Measurements from ENCODE around the gene TSHZ2.
A peak's percentile ranks its signal among the peaks of the same experiment; 100 is the strongest.
"Not testable (repeated sequence)": the region's sequence is repeated elsewhere in the genome, so short reads cannot be mapped to it uniquely, and the experiment has no call there.

The TSHZ2 gene

GRCh38 chr20:53513168-53513488 is 541.0 kb downstream of the TSHZ2 start:
- no peak for DNase-seq (ENCODE audit: low read depth)

- peak; percentile 11 for DNase-seq (ENCODE audit: low read depth)
Measured at GRCh38 chr20:53513489-53514298, 541.5 kb downstream of the TSHZ2 start.

- DNase-seq (ENCODE audit: low read depth): no peak
Measured at GRCh38 chr20:53515749-53516148, 543.6 kb downstream of the TSHZ2 start.

- DNase-seq (ENCODE audit: low read depth): no peak
Measured at GRCh38 chr20:53517146-53517545, 545.0 kb downstream of the TSHZ2 start.

DNA sequence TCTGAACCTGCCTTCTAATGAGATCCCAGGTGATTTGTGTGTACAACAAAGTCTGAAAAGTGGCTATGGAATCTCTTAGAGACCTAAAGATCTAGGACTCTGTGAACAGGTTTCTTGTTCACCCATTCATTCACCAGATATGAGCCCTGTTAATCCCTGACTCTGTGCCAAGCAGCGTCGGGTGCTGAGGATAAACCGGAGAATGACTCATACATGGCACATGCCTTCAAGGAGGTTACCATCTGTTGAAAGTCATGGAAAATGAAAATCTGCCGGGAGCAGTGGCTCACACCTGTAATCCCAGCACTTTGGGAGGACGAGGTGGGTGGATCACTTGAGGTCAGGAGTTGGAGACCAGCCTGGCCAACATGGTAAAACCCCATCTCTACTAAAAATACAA is 549.3 kb downstream of the TSHZ2 start:
- DNase-seq (ENCODE audit: low read depth): peak; percentile 57

DNA sequence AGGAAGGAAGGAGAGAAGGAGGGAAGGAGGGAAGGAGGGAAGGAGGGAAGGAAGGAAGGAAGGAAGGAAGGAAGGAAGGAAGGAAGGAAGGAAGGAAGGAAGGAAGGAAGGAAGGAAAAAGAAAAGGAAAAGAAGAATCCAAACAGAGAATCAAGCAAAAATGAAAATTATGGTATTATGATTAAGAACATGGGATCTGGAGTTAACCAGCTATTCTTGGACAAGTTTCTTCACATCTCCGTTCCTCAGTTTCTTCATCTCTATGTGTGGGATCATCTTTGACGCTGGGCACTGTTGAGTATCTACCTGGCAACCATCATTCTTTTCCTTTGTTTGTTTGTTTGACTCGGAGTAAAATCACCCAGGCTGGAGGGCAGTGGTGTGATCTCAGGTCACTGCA is 549.9 kb downstream of the TSHZ2 start:
- DNase-seq (ENCODE audit: low read depth): no peak

DNA sequence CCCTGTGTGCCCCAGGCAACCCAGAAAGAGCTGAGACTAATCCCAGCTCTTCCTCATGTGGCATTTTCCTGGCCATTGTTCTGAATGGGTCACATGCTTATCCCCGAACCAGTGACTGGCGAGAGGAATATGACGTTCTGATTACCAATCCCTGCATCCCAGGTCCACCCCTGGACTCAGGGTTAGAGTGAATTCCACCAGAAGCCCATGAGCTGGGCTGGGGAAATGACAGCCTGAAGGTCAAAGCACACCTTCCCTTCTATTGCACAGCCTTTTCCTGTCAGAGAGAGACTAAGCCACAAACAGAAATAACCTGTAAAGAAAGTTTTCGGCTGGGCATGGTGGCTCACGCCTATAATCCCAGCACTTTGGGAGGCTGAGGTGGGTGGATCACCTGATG is 550.5 kb downstream of the TSHZ2 start:
- no peak for DNase-seq (ENCODE audit: low read depth)

DNA sequence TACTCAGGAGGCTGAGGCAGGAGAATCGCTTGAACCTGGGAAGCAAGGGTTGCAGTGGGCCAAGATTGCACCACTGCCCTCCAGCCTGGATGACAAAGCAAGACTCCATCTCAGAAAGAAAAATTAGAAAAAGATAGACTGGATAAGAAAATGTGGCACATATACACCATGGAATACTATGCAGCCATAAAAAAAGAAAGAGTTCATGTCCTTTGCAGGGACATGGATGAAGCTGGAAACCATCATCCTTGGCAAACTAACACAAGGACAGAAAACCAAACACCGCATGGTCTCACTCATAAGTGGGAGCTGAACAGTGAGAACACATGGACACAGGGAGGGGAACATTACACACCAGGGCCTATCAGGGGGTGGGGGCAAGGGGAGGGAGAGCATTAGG is 551.5 kb downstream of the TSHZ2 start:
- not testable (repeated sequence) for DNase-seq (ENCODE audit: low read depth)

GRCh38 chr20:53524589-53525312 is 552.6 kb downstream of the TSHZ2 start:
- DNase-seq (ENCODE audit: low read depth): no peak

GRCh38 chr20:53527196-53527595 is 555.0 kb downstream of the TSHZ2 start:
- no peak for DNase-seq (ENCODE audit: low read depth)

- DNase-seq (ENCODE audit: low read depth): no peak
Measured at GRCh38 chr20:53529658-53530057, 557.5 kb downstream of the TSHZ2 start.

- no peak for DNase-seq (ENCODE audit: low read depth)
Measured at GRCh38 chr20:53530440-53530839, 558.3 kb downstream of the TSHZ2 start.

- DNase-seq (ENCODE audit: low read depth): not testable (repeated sequence)
Measured at GRCh38 chr20:53532654-53533312, 560.6 kb downstream of the TSHZ2 start.

DNA sequence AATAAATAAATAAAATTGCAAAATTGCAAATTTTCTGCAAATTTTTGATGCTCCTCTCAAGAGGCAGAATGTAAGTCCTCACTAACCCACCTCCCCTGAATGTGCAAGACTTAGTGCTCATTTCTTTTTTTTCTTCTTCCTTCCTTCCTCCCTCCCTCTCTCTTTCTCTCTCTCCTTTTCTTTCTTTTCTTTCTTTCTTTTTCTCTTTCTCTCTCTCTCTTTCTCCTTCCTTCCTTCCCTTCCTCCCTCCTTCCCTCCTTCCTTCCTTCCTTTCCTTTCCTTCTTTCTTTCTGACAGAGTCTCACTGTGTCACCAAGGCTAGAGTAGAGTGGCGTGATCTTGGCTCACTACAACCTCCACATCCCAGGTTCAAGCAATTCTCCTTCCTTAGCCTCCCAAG is 561.3 kb downstream of the TSHZ2 start:
- no peak for DNase-seq (ENCODE audit: low read depth)

DNA sequence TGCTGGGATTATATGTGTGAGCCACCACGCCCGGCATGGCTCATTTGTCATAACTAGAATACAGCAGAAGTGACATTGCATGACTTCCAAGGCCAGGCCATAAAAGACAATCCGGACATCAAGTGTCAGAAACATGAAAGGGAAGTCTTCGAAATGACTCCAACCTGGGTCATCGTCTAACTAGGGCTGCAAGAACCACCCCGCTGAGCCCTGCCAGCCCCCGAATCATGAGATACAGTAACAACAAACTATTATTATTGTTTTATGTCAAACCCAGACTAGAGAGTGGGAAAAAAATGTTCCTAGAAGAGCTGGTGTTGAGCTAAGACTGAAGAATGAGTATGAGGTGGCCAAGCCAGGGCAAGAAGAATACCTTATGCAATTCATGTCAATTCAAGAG is 561.9 kb downstream of the TSHZ2 start:
- no peak for DNase-seq (ENCODE audit: low read depth)

DNA sequence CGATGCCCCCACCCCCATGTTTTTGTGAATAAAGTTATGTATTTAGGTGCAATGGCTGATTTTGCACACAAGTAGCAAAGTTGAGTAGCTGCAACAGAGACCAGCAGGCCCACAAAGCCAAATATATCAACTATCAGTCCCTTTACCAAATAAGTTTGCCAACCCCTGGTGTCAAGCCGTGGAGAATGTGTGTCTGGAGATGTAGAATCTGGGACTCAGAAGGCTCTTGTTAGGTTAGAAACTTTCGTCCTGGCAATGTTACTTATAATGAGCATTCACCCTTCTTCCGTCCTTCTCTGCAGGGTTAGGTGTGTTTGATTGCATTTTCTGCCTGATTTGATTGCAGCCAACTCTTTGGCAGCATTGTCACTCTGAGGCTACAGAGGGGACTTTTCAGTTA is 563.7 kb downstream of the TSHZ2 start:
- no peak for DNase-seq (ENCODE audit: low read depth)

GRCh38 chr20:53536382-53536781 is 564.2 kb downstream of the TSHZ2 start:
- not testable (repeated sequence) for DNase-seq (ENCODE audit: low read depth)

DNA sequence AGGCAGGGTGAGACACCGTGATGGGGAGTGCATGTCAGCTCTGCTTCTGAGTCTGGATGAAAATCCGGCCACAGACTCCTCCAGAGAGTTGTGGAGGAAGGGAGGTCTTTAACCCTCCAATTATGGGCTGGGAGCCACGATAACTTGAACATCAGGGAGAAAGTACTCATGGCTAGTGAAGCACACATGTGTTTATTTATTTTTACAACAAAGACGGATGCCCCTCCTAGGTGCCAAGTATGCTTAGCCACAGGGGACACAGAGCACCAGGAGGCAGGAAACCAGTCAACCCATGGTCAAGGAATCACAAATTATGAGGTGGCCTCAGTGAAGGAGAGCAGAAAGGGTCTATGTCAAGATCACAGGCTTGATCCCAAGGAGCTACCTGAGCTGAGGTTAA is 567.4 kb downstream of the TSHZ2 start:
- no peak for DNase-seq (ENCODE audit: low read depth)

Measured in iris pigment epithelial cell (primary cell).